Upper lobe of left lung (tissue), 4 donors: ENCODE measurements around the gene FCHO2.

Experiments
- CTCF ChIP-seq, 6 experiments: fragments of 450-650 bp in 4 of 6; fragments of 200-600 bp in 2 of 6; sonication (generic) in 2 of 6; IDR thresholded peaks; one replicate each; pipeline ENCODE4 v1.5.1; 2016 to 2019; ENCODE audit warnings: antibody characterized with exemption in 6 of 6
- POLR2A ChIP-seq, 4 donors: fragments of 450-650 bp; IDR thresholded peaks; one replicate each; pipeline ENCODE4 v1.5.1; 2016 to 2017; ENCODE audit warnings: antibody characterized with exemption in 4 of 4, mild to moderate bottlenecking in 2 of 4

- TF ChIP-seq CTCF (IDR thresholded peaks at IDR 0.05) (no peak), POLR2A (IDR thresholded peaks at IDR 0.05) (no peak)
Measured at GRCh38 chr5:73115399-73116051, 159.7 kb downstream of the FCHO2 start.
